Activated T-cell treated with anti-CD3 and anti-CD28 coated beads, Interleukin-2, amount 50 U/mL, for 72 hours (primary cell): ENCODE data around the gene VSTM2B. TPM values are rescaled to one million over a fixed set of nuclear protein-coding genes. Genes with fewer than 3 reads are reported as not detected.

Experiments used
- ATAC-seq, 2 donors: fragments of 150-1000 bp; cut with Tn5 transposase; replicated peaks in 1 of 2; 2 replicates each; pipeline ENCODE4 v1.10.0; 2021; ENCODE audit warnings: moderate library complexity in 2 of 2, mild to moderate bottlenecking in 1 of 2
- DNase-seq, 2 donors: peaks; one replicate each; pipeline ENCODE4 v3.0.0; 2021 to 2022; ENCODE audit warnings: mixed read lengths in 1 of 2
- H3K27ac Mint-ChIP-seq: one replicate; pipeline ENCODE4 v1.8.0; 2022; ENCODE audit warnings: mild to moderate bottlenecking, moderate library complexity, mixed read lengths
- H3K27me3 Mint-ChIP-seq: one replicate; pipeline ENCODE4 v1.8.0; 2022; ENCODE audit warnings: low read depth, mixed read lengths
- H3K36me3 Mint-ChIP-seq, 2 donors: one replicate each; pipeline ENCODE4 v1.8.0; 2022; ENCODE audit warnings: mixed read lengths in 2 of 2, mild to moderate bottlenecking in 1 of 2; ENCODE audit not compliant: insufficient read depth in 2 of 2
- H3K4me1 Mint-ChIP-seq: one replicate; pipeline ENCODE4 v1.8.0; 2022; ENCODE audit warnings: low read depth, mixed read lengths
- H3K4me3 Mint-ChIP-seq, 2 donors: one replicate each; pipeline ENCODE4 v1.8.0; 2022; ENCODE audit warnings: mild to moderate bottlenecking in 2 of 2, mixed read lengths in 2 of 2, moderate library complexity in 2 of 2
- H3K9me3 Mint-ChIP-seq, 2 donors: one replicate each; pipeline ENCODE4 v1.8.0; 2022; ENCODE audit warnings: mixed read lengths in 2 of 2
- total RNA-seq, 2 donors: library from RNA; stranded (reverse); gene quantifications; one replicate each; pipeline ENCODE4 v1.2.3, GENCODE V29; 2022

VSTM2B gene
- total RNA-seq, 2 donors from 2014 or later, result not detected

DNA sequence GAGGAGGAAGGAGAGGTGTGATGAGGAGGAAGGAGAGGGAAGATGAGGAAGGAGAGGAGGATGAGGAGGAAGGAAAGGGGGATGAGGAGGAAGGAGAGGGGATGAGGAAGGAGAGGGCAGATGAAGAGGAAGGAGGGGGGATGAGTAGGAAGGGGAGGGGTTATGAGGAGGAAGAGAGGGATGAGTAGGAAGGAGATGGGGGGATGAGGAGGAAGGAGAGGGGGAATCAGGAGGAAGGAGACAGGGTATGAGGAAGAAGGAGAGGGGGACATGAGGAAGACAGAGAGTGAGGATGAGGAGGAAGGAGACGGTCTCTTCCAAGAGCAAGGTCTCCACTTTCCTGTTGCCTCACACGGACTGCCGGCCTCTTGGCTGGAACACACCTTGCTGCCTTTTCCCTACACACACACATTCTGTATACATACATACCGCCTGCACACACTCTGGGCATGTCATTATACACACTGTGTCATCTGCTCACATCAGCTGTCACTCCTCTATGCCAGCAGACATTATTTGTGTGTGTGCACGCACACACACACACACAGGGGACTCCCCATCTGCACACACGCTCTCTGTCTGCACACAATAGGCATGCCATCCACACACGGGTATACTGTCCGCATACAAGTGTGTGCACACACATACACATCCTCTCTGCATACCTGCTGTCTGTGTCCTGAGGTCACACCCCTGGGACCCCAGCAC, 11.1 kb upstream of the VSTM2B start:
- no peak for ATAC-seq
- Mint-ChIP-seq H3K27ac (no peak overlapping the region), H3K36me3 (peaks cover 0 to 1% of the 10 kb centered on the region in 2 donors), H3K4me3 (no peak overlapping the region), H3K4me1 (no peaks in the 10 kb centered on the region), H3K9me3 (no peaks in the 10 kb centered on the region), H3K27me3 (peaks cover 35% of the 10 kb centered on the region)
- no peak for DNase-seq

- Mint-ChIP-seq H3K4me1 (no peaks in the 10 kb centered on the region), H3K27me3 (peaks cover 35% of the 10 kb centered on the region), H3K4me3 (no peak overlapping the region), H3K9me3 (no peaks in the 10 kb centered on the region), H3K36me3 (peaks cover 0 to 1% of the 10 kb centered on the region in 2 donors), H3K27ac (no peak overlapping the region)
- DNase-seq, result no peak
- ATAC-seq, result no peak
Measured at GRCh38 chr19:29515233-29515619, 10.6 kb upstream of the VSTM2B start.

DNA sequence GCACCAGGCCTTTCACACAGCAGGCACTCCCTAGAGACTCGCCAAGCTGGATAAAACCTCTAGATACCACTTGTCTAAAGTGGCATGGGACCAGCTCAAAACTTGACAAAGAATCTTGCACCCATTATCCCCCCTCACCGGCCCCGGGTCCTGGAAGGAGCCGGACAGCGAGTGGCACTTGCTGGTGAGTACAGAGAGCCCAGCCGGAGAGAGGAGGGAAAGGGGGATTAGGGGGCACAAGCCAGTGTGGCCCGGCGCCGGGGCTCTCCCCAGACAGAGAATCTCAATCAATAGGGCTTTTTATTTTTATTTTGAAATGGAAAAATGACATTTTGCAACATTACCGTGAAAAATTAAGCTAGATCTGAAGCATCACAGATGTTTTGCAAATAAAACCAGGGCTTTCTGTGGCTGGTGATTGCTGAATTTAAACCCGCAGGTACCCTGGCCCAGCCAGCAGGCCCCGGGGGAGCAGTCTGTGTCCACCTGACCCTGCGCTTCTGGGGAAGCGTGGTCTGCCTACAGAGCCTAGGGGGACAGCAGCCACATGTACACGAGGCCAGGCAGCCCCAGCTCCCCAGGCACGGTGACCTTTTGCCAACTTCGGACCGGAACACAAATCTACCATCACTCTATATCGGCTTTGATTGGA, 10.0 kb upstream of the VSTM2B start:
- Mint-ChIP-seq H3K27me3 (peaks cover 40% of the 10 kb centered on the region), H3K4me1 (no peaks in the 10 kb centered on the region), H3K36me3 (peaks cover 0 to 1% of the 10 kb centered on the region in 2 donors), H3K27ac (no peak overlapping the region), H3K9me3 (no peaks in the 10 kb centered on the region), H3K4me3 (no peak overlapping the region)
- DNase-seq (no peak), ATAC-seq (no peak)

- no peak for DNase-seq
Measured at GRCh38 chr19:29516358-29516725, 9.5 kb upstream of the VSTM2B start.

DNA sequence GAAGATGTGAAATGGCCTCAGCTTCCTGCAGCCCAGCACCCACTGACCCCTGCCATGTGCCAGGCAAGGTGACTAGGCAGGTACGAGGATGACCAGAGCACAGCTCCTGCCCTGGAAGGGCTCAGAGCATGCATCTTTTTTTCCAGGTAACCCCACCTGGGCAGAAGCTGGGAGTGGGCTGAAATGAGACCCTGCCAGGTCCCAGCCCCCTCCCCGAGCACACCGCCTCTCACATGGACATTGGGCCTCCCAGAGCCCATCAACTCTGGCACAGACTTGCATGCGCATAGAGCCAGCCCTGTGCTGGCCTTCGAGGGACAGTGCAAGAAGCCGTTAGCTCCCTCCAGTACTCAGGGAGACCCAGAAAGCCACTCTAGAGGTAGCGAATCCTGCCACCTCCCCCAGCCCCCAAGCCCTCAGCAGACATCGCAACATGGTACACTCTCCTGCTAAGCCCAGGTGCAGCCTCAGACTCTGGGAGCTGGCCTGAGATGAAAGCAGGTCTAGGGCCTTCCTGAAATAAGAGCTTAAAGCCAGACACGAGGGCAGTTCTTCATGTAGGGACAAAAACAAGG, 8.9 kb upstream of the VSTM2B start:
- ATAC-seq, result no peak
- DNase-seq, result no peak

More at GRCh38 chr19:29516358-29516725, 9.5 kb upstream of the VSTM2B start:
- no peak overlapping the region for H3K27ac Mint-ChIP-seq
- no peak for ATAC-seq
- no peaks in the 10 kb centered on the region for H3K36me3 Mint-ChIP-seq
- H3K27me3 Mint-ChIP-seq, result peaks cover 43% of the 10 kb centered on the region
- no peak overlapping the region for H3K4me3 Mint-ChIP-seq
- no peaks in the 10 kb centered on the region for H3K9me3 Mint-ChIP-seq
- H3K4me1 Mint-ChIP-seq, result no peaks in the 10 kb centered on the region

GRCh38 chr19:29517412-29517811, 8.4 kb upstream of the VSTM2B start:
- ATAC-seq (no peak), DNase-seq (no peak)
- no peaks in the 10 kb centered on the region for H3K9me3 Mint-ChIP-seq
- no peak overlapping the region for H3K27ac Mint-ChIP-seq
- H3K4me3 Mint-ChIP-seq, result no peak overlapping the region
- no peaks in the 10 kb centered on the region for H3K4me1 Mint-ChIP-seq
- no peaks in the 10 kb centered on the region for H3K36me3 Mint-ChIP-seq
- peaks cover 42% of the 10 kb centered on the region for H3K27me3 Mint-ChIP-seq

More for the DNA sequence above, 8.9 kb upstream of the VSTM2B start:
- H3K4me1 Mint-ChIP-seq, result no peaks in the 10 kb centered on the region
- H3K27me3 Mint-ChIP-seq, result peaks cover 43% of the 10 kb centered on the region
- no peak overlapping the region for H3K27ac Mint-ChIP-seq
- no peak overlapping the region for H3K4me3 Mint-ChIP-seq
- no peaks in the 10 kb centered on the region for H3K9me3 Mint-ChIP-seq
- no peaks in the 10 kb centered on the region for H3K36me3 Mint-ChIP-seq

- DNase-seq, result no peak
Measured at GRCh38 chr19:29517946-29518345, 7.8 kb upstream of the VSTM2B start.

DNA sequence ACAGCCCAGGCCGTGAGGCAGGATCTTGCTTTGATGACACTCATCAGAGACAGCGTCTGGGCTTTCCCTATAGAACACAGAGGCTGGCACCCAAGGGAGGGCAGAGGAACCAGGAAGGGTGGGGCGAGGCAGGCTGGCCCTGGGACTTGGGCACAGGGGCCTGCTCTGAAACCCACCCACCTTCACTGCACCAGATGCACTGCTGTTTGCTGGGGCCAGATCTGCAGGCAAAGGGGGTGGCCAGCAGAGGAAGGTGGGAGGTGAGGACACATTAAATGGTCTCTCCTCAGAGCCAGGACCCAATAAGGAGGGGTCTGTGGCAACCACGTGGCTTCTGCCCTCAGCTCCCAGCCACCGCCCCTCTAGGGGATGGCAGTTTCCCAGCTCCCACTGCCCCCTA, 6.6 kb upstream of the VSTM2B start:
- no peaks in the 10 kb centered on the region for H3K4me1 Mint-ChIP-seq
- DNase-seq (no peak), ATAC-seq (no peak)
- no peak overlapping the region for H3K27ac Mint-ChIP-seq
- no peaks in the 10 kb centered on the region for H3K36me3 Mint-ChIP-seq
- H3K27me3 Mint-ChIP-seq, result peaks cover 59% of the 10 kb centered on the region
- no peaks in the 10 kb centered on the region for H3K9me3 Mint-ChIP-seq
- no peak overlapping the region for H3K4me3 Mint-ChIP-seq

More at GRCh38 chr19:29517946-29518345, 7.8 kb upstream of the VSTM2B start:
- Mint-ChIP-seq H3K9me3 (no peaks in the 10 kb centered on the region), H3K36me3 (no peaks in the 10 kb centered on the region), H3K27me3 (peaks cover 47% of the 10 kb centered on the region), H3K4me1 (no peaks in the 10 kb centered on the region), H3K4me3 (no peak overlapping the region), H3K27ac (no peak overlapping the region)
- no peak for ATAC-seq

- Mint-ChIP-seq H3K4me3 (no peak overlapping the region), H3K27ac (no peak overlapping the region), H3K36me3 (peaks cover 0 to under 1% of the 10 kb centered on the region in 2 donors), H3K27me3 (peaks cover 65% of the 10 kb centered on the region), H3K9me3 (no peaks in the 10 kb centered on the region), H3K4me1 (no peaks in the 10 kb centered on the region)
- DNase-seq (no peak), ATAC-seq (no peak)
Measured at GRCh38 chr19:29519931-29520330, 5.9 kb upstream of the VSTM2B start.

DNA sequence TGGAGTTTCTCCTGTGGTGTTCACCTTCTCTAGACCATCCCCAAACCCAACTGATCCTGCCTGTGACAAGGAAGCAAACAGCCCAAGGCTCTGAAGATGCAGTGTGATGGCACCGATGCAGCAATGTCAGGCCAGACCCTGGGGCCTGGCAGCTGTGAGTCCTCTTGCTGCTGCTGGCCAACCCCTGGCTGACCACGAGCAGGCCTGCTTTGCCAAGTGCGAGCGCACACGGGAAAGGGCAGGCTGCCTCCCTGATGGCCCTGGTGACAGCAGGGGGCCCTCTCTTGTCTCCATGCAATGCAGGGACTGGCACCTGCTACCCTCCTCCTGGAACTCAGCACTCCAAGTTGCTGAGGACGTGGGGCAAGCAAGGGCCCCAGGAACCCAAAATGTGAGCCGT, 5.4 kb upstream of the VSTM2B start:
- Mint-ChIP-seq H3K4me1 (no peaks in the 10 kb centered on the region), H3K36me3 (peaks cover 0 to 1% of the 10 kb centered on the region in 2 donors), H3K4me3 (no peak overlapping the region), H3K9me3 (no peaks in the 10 kb centered on the region), H3K27ac (no peak overlapping the region), H3K27me3 (peaks cover 60% of the 10 kb centered on the region)
- ATAC-seq, result no peak
- DNase-seq, result no peak

GRCh38 chr19:29521291-29522075, 4.3 kb upstream of the VSTM2B start:
- H3K36me3 Mint-ChIP-seq, result peaks cover 0 to 1% of the 10 kb centered on the region in 2 donors
- DNase-seq, result no peak
- no peak overlapping the region for H3K27ac Mint-ChIP-seq
- H3K4me1 Mint-ChIP-seq, result no peaks in the 10 kb centered on the region
- H3K9me3 Mint-ChIP-seq, result no peaks in the 10 kb centered on the region
- H3K4me3 Mint-ChIP-seq, result no peak overlapping the region
- H3K27me3 Mint-ChIP-seq, result peaks cover 58% of the 10 kb centered on the region
- no peak for ATAC-seq

DNA sequence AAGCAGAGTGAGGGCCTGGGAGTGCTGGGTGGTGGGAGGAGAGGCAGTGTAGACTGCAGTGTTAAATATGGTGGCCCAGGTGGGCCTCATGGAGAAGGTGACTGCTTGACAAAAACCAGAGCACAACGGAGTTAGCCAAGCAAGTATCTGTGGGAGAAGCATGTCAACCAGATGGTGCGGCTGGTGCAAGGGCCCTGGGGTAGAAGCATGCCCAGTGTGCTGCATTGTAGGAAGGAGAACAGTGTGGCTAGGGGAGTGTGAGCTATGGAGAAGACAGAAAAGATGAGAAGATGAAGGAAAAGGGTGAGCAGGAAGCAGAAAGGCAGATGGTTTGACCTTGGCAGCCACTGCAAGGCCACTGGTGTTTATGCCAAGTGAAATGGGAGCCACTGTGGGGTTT, 2.2 kb upstream of the VSTM2B start:
- no peak for DNase-seq
- Mint-ChIP-seq H3K27me3 (peaks cover 71% of the 10 kb centered on the region), H3K36me3 (peaks cover 1% of the 10 kb centered on the region in 2 donors), H3K4me1 (peaks cover 12% of the 10 kb centered on the region), H3K9me3 (no peaks in the 10 kb centered on the region), H3K4me3 (no peak overlapping the region), H3K27ac (no peak overlapping the region)
- no peak for ATAC-seq
